Measurements from ENCODE around the gene SMARCA2. TPM values are rescaled to one million over a fixed set of nuclear protein-coding genes. Genes with fewer than 3 reads are reported as not detected.

The SMARCA2 gene
- total and polyA plus RNA-seq, 3 donors from 2014 or later = 176 to 251 (median 241) TPM

GRCh38 chr9:2128618-2129017, 113.5 kb downstream of the SMARCA2 start:
- H3K27ac ChIP-seq = peak overlapping the region; percentile 10 to 90
- WGBS, 2 donors = 45 to 65% methylated on average over 1 of the region's 1 CpG
- DNase-seq = no peak

GRCh38 chr9:2130941-2131340, 115.8 kb downstream of the SMARCA2 start:
- no peak for DNase-seq

More at GRCh38 chr9:2128618-2129017, 113.5 kb downstream of the SMARCA2 start:
- TF ChIP-seq POLR2A (IDR thresholded peaks at IDR 0.05) (no peak), CTCF (IDR thresholded peaks at IDR 0.05) (no peak)
- intact Hi-C loops (cut with DNase I; ENCODE audit: low total_unique reads) = no loop called here
- peaks cover 59% of the 10 kb centered on the region for H3K4me1 ChIP-seq
- no peaks in the 10 kb centered on the region for H3K36me3 ChIP-seq (ENCODE audit: low read depth, missing control alignments)
- no peak overlapping the region for H3K4me3 ChIP-seq
- H3K9me3 ChIP-seq = no peaks in the 10 kb centered on the region
- no peaks in the 10 kb centered on the region for H3K27me3 ChIP-seq

GRCh38 chr9:2132484-2133082, 117.4 kb downstream of the SMARCA2 start:
- 62 to 71% methylated on average over 3 of the region's 3 CpGs for WGBS, 2 donors
- intact Hi-C loops (cut with DNase I; ENCODE audit: low total_unique reads) = no loop called here
- DNase-seq = no peak

More at GRCh38 chr9:2130941-2131340, 115.8 kb downstream of the SMARCA2 start:
- intact Hi-C loops (cut with DNase I; ENCODE audit: low total_unique reads) = no loop called here
- Histone ChIP-seq H3K4me3 (no peak overlapping the region), H3K36me3 (ENCODE audit: low read depth, missing control alignments) (no peaks in the 10 kb centered on the region), H3K9me3 (no peaks in the 10 kb centered on the region), H3K4me1 (peaks cover 40% of the 10 kb centered on the region), H3K27me3 (no peaks in the 10 kb centered on the region), H3K27ac (no peak overlapping the region)
- no peak for TF ChIP-seq POLR2A (IDR thresholded peaks at IDR 0.05)
- no peak for TF ChIP-seq CTCF (IDR thresholded peaks at IDR 0.05)
- WGBS, 2 donors = 63 to 78% methylated on average over 3 of the region's 3 CpGs

GRCh38 chr9:2134391-2134790, 119.2 kb downstream of the SMARCA2 start:
- DNase-seq = no peak
- no peaks in the 10 kb centered on the region for H3K27me3 ChIP-seq
- no peak overlapping the region for H3K27ac ChIP-seq
- H3K9me3 ChIP-seq = no peaks in the 10 kb centered on the region
- intact Hi-C loops (cut with DNase I; ENCODE audit: low total_unique reads) = no loop called here
- H3K4me3 ChIP-seq = no peak overlapping the region
- H3K36me3 ChIP-seq (ENCODE audit: low read depth, missing control alignments) = no peaks in the 10 kb centered on the region
- TF ChIP-seq POLR2A (IDR thresholded peaks at IDR 0.05) = no peak
- TF ChIP-seq CTCF (IDR thresholded peaks at IDR 0.05) = no peak
- WGBS, 2 donors = 75 to 83% methylated on average over 2 of the region's 2 CpGs
- H3K4me1 ChIP-seq = peaks cover 6% of the 10 kb centered on the region

More at GRCh38 chr9:2132484-2133082, 117.4 kb downstream of the SMARCA2 start:
- Histone ChIP-seq H3K27me3 (no peaks in the 10 kb centered on the region), H3K36me3 (ENCODE audit: low read depth, missing control alignments) (no peaks in the 10 kb centered on the region), H3K4me1 (peaks cover 23% of the 10 kb centered on the region), H3K27ac (no peak overlapping the region), H3K4me3 (no peak overlapping the region), H3K9me3 (no peaks in the 10 kb centered on the region)
- peak; percentile 51 to 80 (median 59) for TF ChIP-seq CTCF (IDR thresholded peaks at IDR 0.05)
- TF ChIP-seq POLR2A (IDR thresholded peaks at IDR 0.05) = no peak

GRCh38 chr9:2138646-2139045, 123.5 kb downstream of the SMARCA2 start:
- TF ChIP-seq POLR2A (IDR thresholded peaks at IDR 0.05) (no peak), CTCF (IDR thresholded peaks at IDR 0.05) (no peak)
- intact Hi-C loops (cut with DNase I; ENCODE audit: low total_unique reads) = no loop called here
- no peaks in the 10 kb centered on the region for H3K36me3 ChIP-seq (ENCODE audit: low read depth, missing control alignments)
- no peak for DNase-seq
- no peaks in the 10 kb centered on the region for H3K27me3 ChIP-seq
- H3K4me3 ChIP-seq = no peak overlapping the region
- H3K27ac ChIP-seq = no peak overlapping the region
- 87 to 90% methylated on average over 4 of the region's 4 CpGs for WGBS, 2 donors
- H3K4me1 ChIP-seq = no peaks in the 10 kb centered on the region
- H3K9me3 ChIP-seq = no peaks in the 10 kb centered on the region

All from testis (tissue), 3 donors.